WERI-Rb-1 (cell line): ENCODE results near the gene MAST4.

Experiments
- DNase-seq: peaks from one replicate; pipeline ENCODE4 v3.0.0-alpha.2; 2020
- H3K27ac ChIP-seq: fragments of 250-450 bp; sonication (Bioruptor Pico); 2 replicates; pipeline ENCODE4 v1.5.1; 2020; ENCODE audit warnings: mild to moderate bottlenecking, moderate library complexity
- H3K27me3 ChIP-seq: fragments of 250-450 bp; sonication (Bioruptor Pico); 2 replicates; pipeline ENCODE4 v1.5.1; 2021; ENCODE audit warnings: mild to moderate bottlenecking, low read depth, moderate library complexity; ENCODE audit not compliant: insufficient read depth, severe bottlenecking
- H3K36me3 ChIP-seq: fragments of 250-450 bp; sonication (Bioruptor Pico); 2 replicates; pipeline ENCODE4 v1.5.1; 2020; ENCODE audit warnings: mild to moderate bottlenecking, moderate library complexity
- H3K4me3 ChIP-seq: 2 replicates; pipeline ENCODE4 v1.5.1; 2011; ENCODE audit warnings: low read depth, mild to moderate bottlenecking, control low read depth, low read length
- H3K9me3 ChIP-seq: fragments of 250-450 bp; sonication (Bioruptor Pico); 2 replicates; pipeline ENCODE4 v1.5.1; 2021; ENCODE audit warnings: mild to moderate bottlenecking, moderate library complexity; ENCODE audit not compliant: severe bottlenecking
- TF ChIP-seq, protein P1 (sequence below): IDR thresholded peaks from 2 replicates; pipeline ENCODE4 v1.5.1; 2011; ENCODE audit warnings: low read depth, mild to moderate bottlenecking, control low read depth, inconsistent platforms, low read length

Gene MAST4

GRCh38 chr5:66796305-66797292 is 200.4 kb downstream of the MAST4 start:
- no peaks in the 10 kb centered on the region for H3K27me3 ChIP-seq
- TF ChIP-seq, protein P1, sequence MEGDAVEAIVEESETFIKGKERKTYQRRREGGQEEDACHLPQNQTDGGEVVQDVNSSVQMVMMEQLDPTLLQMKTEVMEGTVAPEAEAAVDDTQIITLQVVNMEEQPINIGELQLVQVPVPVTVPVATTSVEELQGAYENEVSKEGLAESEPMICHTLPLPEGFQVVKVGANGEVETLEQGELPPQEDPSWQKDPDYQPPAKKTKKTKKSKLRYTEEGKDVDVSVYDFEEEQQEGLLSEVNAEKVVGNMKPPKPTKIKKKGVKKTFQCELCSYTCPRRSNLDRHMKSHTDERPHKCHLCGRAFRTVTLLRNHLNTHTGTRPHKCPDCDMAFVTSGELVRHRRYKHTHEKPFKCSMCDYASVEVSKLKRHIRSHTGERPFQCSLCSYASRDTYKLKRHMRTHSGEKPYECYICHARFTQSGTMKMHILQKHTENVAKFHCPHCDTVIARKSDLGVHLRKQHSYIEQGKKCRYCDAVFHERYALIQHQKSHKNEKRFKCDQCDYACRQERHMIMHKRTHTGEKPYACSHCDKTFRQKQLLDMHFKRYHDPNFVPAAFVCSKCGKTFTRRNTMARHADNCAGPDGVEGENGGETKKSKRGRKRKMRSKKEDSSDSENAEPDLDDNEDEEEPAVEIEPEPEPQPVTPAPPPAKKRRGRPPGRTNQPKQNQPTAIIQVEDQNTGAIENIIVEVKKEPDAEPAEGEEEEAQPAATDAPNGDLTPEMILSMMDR = peak; percentile 35; the same call in 1 of the 2 replicates
- no peaks in the 10 kb centered on the region for H3K36me3 ChIP-seq
- peak overlapping the region; percentile 61 for H3K27ac ChIP-seq
- H3K9me3 ChIP-seq = no peaks in the 10 kb centered on the region
- peak overlapping the region; percentile 13 for H3K4me3 ChIP-seq
- peak; percentile 70 for DNase-seq

GRCh38 chr5:66802941-66803340 is 206.7 kb downstream of the MAST4 start:
- H3K27me3 ChIP-seq = no peaks in the 10 kb centered on the region

GRCh38 chr5:66805514-66806430 is 209.6 kb downstream of the MAST4 start:
- TF ChIP-seq, protein P1 = no peak
- H3K27me3 ChIP-seq = no peaks in the 10 kb centered on the region

More at GRCh38 chr5:66802941-66803340, 206.7 kb downstream of the MAST4 start:
- H3K9me3 ChIP-seq = no peaks in the 10 kb centered on the region
- DNase-seq = no peak
- H3K36me3 ChIP-seq = no peaks in the 10 kb centered on the region
- H3K4me3 ChIP-seq = no peak overlapping the region
- no peak overlapping the region for H3K27ac ChIP-seq
- TF ChIP-seq, protein P1 = no peak

DNA sequence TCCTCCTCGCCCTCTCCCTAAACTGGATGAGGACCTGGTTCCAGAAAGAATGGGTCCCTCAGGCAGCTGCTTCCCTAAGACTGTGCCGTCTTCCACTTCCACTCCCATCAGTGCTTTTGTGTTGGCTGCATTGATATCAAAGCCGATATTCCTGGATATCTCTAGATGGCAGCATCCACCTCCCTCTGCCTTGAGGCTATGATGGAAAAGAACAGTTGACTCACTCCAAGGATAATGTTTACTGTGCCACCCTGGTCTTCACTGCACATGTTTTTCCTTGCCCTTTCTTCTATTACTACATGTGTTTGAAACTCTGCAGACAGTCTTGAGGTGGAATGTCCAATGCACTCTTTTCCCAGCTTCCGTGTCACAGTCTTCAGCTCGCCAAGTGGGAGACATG is 211.6 kb downstream of the MAST4 start:
- no peaks in the 10 kb centered on the region for H3K27me3 ChIP-seq
- H3K36me3 ChIP-seq = no peaks in the 10 kb centered on the region
- DNase-seq = peak; percentile 52
- H3K9me3 ChIP-seq = no peaks in the 10 kb centered on the region
- no peak overlapping the region for H3K27ac ChIP-seq
- no peak overlapping the region for H3K4me3 ChIP-seq
- TF ChIP-seq, protein P1 = peak; percentile 67

More at GRCh38 chr5:66805514-66806430, 209.6 kb downstream of the MAST4 start:
- no peak for DNase-seq
- Histone ChIP-seq H3K27ac (no peak overlapping the region), H3K4me3 (no peak overlapping the region), H3K36me3 (no peaks in the 10 kb centered on the region), H3K9me3 (no peaks in the 10 kb centered on the region)

GRCh38 chr5:66808663-66809062 is 212.5 kb downstream of the MAST4 start:
- no peak for DNase-seq
- no peak overlapping the region for H3K27ac ChIP-seq

More at GRCh38 chr5:66808663-66809062, 212.5 kb downstream of the MAST4 start:
- no peak overlapping the region for H3K4me3 ChIP-seq
- no peaks in the 10 kb centered on the region for H3K36me3 ChIP-seq
- no peaks in the 10 kb centered on the region for H3K9me3 ChIP-seq
- TF ChIP-seq, protein P1 = no peak
- no peaks in the 10 kb centered on the region for H3K27me3 ChIP-seq
